ENCODE data around the gene ZNF445. TPM values are rescaled to one million over a fixed set of nuclear protein-coding genes. Genes with fewer than 3 reads are reported as not detected.

ZNF445 gene
- total and polyA plus RNA-seq, 2 of the 8 experiments (the other 6 are each of a cell fraction or from before 2014, with no cell fraction given) = 3.3 to 26.3 TPM

GRCh38 chr3:44470430-44470829, 7.0 kb downstream of the ZNF445 start:
- no peaks in the 10 kb centered on the region for H3K9me3 ChIP-seq (ENCODE audit: insufficient read depth in 2 of 2, low read depth in 1 of 2, low read length in 1 of 2)
- no peak overlapping the region for H2AFZ ChIP-seq (ENCODE audit: low read length)
- H3K18ac ChIP-seq (ENCODE audit: extremely low read depth, low read length) = no peak overlapping the region
- peaks cover 2% of the 10 kb centered on the region for H3K79me1 ChIP-seq (ENCODE audit: low read depth, low read length)
- FAIRE-seq (no peak), DNase-seq (ENCODE audit: low read depth in 1 of 2, low spot score in 2 of 2) (no peak)
- no peaks in the 10 kb centered on the region for H3K27me3 ChIP-seq (replicated peaks in 1 of 4; ENCODE audit: control insufficient read depth in 3 of 4, extremely low read depth in 1 of 4, insufficient read depth in 3 of 4, low read length in 3 of 4)
- no peak overlapping the region for H4K8ac ChIP-seq (ENCODE audit: extremely low read depth, insufficient read depth, low read length)
- peaks cover 0 to 57% of the 10 kb centered on the region in 2 experiments for H3K79me2 ChIP-seq (ENCODE audit: control insufficient read depth in 1 of 2, insufficient read depth in 2 of 2, low read length in 2 of 2)
- 89% methylated on average over 1 of the region's 1 CpG; no CpG with 5 or more reads in 1 of the 2 experiments for WGBS, 2 experiments (ENCODE audit: extremely low coverage in 1 of 2, insufficient coverage in 1 of 2, insufficient read length in 1 of 2, insufficient replicate concordance in 2 of 2, low coverage in 1 of 2, low lambda C conversion rate in 2 of 2, missing lambda C conversion rate in 1 of 2)
- no peak overlapping the region for H2BK12ac ChIP-seq (ENCODE audit: low read depth, low read length)
- no peak overlapping the region for H3K56ac ChIP-seq (replicated peaks; ENCODE audit: insufficient read length, low read depth, low read length)
- H4K20me1 ChIP-seq (replicated peaks in 1 of 2; ENCODE audit: control insufficient read depth in 1 of 2, insufficient read depth in 2 of 2, low read length in 2 of 2) = peaks cover 0 to 2% of the 10 kb centered on the region in 2 experiments
- no peaks in the 10 kb centered on the region for H3K23me2 ChIP-seq (ENCODE audit: low read depth, low read length)
- H2AK5ac ChIP-seq (ENCODE audit: low read depth, low read length) = no peak overlapping the region
- H3K9ac ChIP-seq (replicated peaks in 1 of 4; ENCODE audit: extremely low read depth in 1 of 4, low read depth in 3 of 4, low read length in 3 of 4) = no peak overlapping the region
- H3K4me3 ChIP-seq (ENCODE audit: extremely low read depth in 1 of 4, insufficient read depth in 2 of 4, low read depth in 3 of 4, low read length in 4 of 4) = no peak overlapping the region
- H2BK120ac ChIP-seq (replicated peaks; ENCODE audit: low read depth, low read length) = no peak overlapping the region
- no peak overlapping the region for H2BK20ac ChIP-seq (ENCODE audit: low read length)
- no peak overlapping the region for H3K23ac ChIP-seq (ENCODE audit: insufficient read length)
- H2BK5ac ChIP-seq (ENCODE audit: low read depth, low read length) = no peak overlapping the region
- peaks cover 0 to 7% (median 0%) of the 10 kb centered on the region in 4 experiments; a peak in 4 of 8 replicates for H3K36me3 ChIP-seq (ENCODE audit: control insufficient read depth in 2 of 4, insufficient read depth in 4 of 4, low read length in 3 of 4)
- H3K4me1 ChIP-seq (replicated peaks in 1 of 4; ENCODE audit: control insufficient read depth in 3 of 4, insufficient read depth in 4 of 4, low read length in 3 of 4) = peaks cover 3 to 9% (median 6%) of the 10 kb centered on the region in 4 experiments; a peak in 4 of 7 replicates
- no peak overlapping the region for H3K4ac ChIP-seq (replicated peaks; ENCODE audit: insufficient read length, low read depth, low read length)
- POLR2A ChIA-PET (ENCODE audit: partially characterized antibody) = no interaction called here
- H3K14ac ChIP-seq (ENCODE audit: insufficient read length) = no peak overlapping the region
- H3K27ac ChIP-seq (ENCODE audit: low read depth, low read length) = no peak overlapping the region
- no peak overlapping the region for H2BK15ac ChIP-seq (ENCODE audit: low read length)
- no peak for TF ChIP-seq PHF8 (conservative IDR thresholded peaks at IDR 0.05; ENCODE audit: low read depth, low read length)
- TF ChIP-seq TAF7 (optimal IDR thresholded peaks at IDR 0.05; ENCODE audit: borderline replicate concordance, low read depth, low read length) = no peak
- TF ChIP-seq GTF2F1 (IDR thresholded peaks at IDR 0.05; ENCODE audit: borderline replicate concordance, low read depth, low read length) = no peak
- no peak for TF ChIP-seq POLR2AphosphoS5 (IDR thresholded peaks at IDR 0.05; ENCODE audit: low read depth, low read length)
- TF ChIP-seq SRF (IDR thresholded peaks at IDR 0.05; ENCODE audit: low read depth, low read length) = no peak
- no peak for TF ChIP-seq TAF1 (IDR thresholded peaks at IDR 0.05; ENCODE audit: low read depth, low read length)
- TF ChIP-seq SP4 (IDR thresholded peaks at IDR 0.05; ENCODE audit: low read length) = no peak
- TF ChIP-seq JUN (IDR thresholded peaks at IDR 0.05; ENCODE audit: low read depth, low read length) = no peak
- no peak overlapping the region for H4K5ac ChIP-seq (ENCODE audit: insufficient read length, low read depth, low read length)
- CTCF ChIA-PET (ENCODE audit: partially characterized antibody) = no interaction called here
- no peak overlapping the region for H3K4me2 ChIP-seq (ENCODE audit: insufficient read depth in 1 of 2, low read depth in 2 of 2, low read length in 2 of 2)
- H4K91ac ChIP-seq (replicated peaks; ENCODE audit: insufficient read length, low read length) = no peak overlapping the region
